ENCODE results near the gene GRIN3B. TPM values are rescaled to one million over a fixed set of nuclear protein-coding genes. Genes with fewer than 3 reads are reported as not detected.

The GRIN3B gene
- polyA plus RNA-seq, 1 of the 3 experiments (the other 2 are of a cell fraction): 1.5 TPM

DNA sequence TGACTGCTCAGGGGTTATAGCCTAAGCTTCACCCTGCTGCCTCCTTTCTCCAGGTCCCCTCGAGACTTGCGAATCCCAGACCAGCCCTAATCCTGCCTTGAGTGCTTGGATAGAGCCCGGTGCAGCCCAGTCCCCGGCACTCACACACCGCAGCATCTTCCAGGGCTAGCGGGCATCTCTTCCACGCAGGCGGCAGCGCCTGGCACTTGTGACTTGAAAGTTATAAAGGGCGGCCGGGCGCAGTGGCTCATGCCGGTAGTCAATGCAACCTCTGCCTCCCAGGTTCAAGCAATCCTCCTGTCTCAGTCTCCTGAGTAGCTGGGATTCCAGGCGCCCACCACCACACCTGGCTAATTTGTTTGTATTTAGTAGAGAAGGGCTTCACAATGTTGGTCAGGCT, 14.1 kb upstream of the GRIN3B start:
- 90% methylated on average over 14 of the region's 14 CpGs for WGBS (ENCODE audit: low lambda C conversion rate)
- peaks cover 3 to 29% of the 10 kb centered on the region in 2 experiments for H3K36me3 ChIP-seq (replicated peaks in 1 of 2; ENCODE audit: control insufficient read depth in 1 of 2, insufficient read depth in 2 of 2, low read length in 1 of 2)
- ChIA-PET POLR2A (interaction anchor here (2.8 kb wide), 1 partner anchor 10 kb away, joined by 23 read pairs; no protein-coding TSS in a partner anchor), CTCF (interaction anchor here (0.8 to 10.7 kb wide), 3 partner anchors 59 to 128 kb away, joined by 4 to 161 read pairs (median 8); partner anchors contain the start of gene KISS1R)
- TF ChIP-seq, protein P1, sequence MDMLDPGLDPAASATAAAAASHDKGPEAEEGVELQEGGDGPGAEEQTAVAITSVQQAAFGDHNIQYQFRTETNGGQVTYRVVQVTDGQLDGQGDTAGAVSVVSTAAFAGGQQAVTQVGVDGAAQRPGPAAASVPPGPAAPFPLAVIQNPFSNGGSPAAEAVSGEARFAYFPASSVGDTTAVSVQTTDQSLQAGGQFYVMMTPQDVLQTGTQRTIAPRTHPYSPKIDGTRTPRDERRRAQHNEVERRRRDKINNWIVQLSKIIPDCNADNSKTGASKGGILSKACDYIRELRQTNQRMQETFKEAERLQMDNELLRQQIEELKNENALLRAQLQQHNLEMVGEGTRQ (IDR thresholded peaks at IDR 0.05; ENCODE audit: borderline replicate concordance, low read depth, low read length): no peak
- TF ChIP-seq TEAD4 (IDR thresholded peaks at IDR 0.05; ENCODE audit: borderline replicate concordance, insufficient read depth): no peak
- no peak for TF ChIP-seq YY1 (IDR thresholded peaks at IDR 0.05; ENCODE audit: low read depth)
- no peak for TF ChIP-seq FOSL2 (IDR thresholded peaks at IDR 0.05; ENCODE audit: borderline replicate concordance, low read depth)
- TF ChIP-seq RFX5 (IDR thresholded peaks at IDR 0.05; ENCODE audit: low read length): no peak
- no peak for TF ChIP-seq RAD21 (IDR thresholded peaks at IDR 0.05; ENCODE audit: low read length)
- H3K27me3 ChIP-seq (ENCODE audit: insufficient read depth): no peaks in the 10 kb centered on the region
- no peaks in the 10 kb centered on the region for H3K9me2 ChIP-seq
- H4K20me1 ChIP-seq (ENCODE audit: insufficient read depth): no peaks in the 10 kb centered on the region
- no peak overlapping the region for H3K27ac ChIP-seq (ENCODE audit: low read depth in 2 of 2, low read length in 1 of 2)
- peaks cover 8% of the 10 kb centered on the region; the same call in 1 of the 2 replicates for H3K79me2 ChIP-seq (ENCODE audit: insufficient read depth)
- no peak overlapping the region for H3K4me2 ChIP-seq
- H2AFZ ChIP-seq (ENCODE audit: low read depth): no peak overlapping the region
- DNase-seq: no peak
- H3K9ac ChIP-seq: no peak overlapping the region
- peaks cover 9% of the 10 kb centered on the region for H3F3A ChIP-seq (replicated peaks; ENCODE audit: insufficient read depth)
- H3K9me3 ChIP-seq: no peaks in the 10 kb centered on the region
- no peak overlapping the region for H3K4me3 ChIP-seq (ENCODE audit: low read depth in 2 of 2, low read length in 1 of 2)
- H3K4me1 ChIP-seq (ENCODE audit: control insufficient read depth in 1 of 2, insufficient read depth in 2 of 2, low read depth in 1 of 2, low read length in 1 of 2): peaks cover 0 to 10% of the 10 kb centered on the region in 2 experiments; a peak in 2 of 4 replicates

DNA sequence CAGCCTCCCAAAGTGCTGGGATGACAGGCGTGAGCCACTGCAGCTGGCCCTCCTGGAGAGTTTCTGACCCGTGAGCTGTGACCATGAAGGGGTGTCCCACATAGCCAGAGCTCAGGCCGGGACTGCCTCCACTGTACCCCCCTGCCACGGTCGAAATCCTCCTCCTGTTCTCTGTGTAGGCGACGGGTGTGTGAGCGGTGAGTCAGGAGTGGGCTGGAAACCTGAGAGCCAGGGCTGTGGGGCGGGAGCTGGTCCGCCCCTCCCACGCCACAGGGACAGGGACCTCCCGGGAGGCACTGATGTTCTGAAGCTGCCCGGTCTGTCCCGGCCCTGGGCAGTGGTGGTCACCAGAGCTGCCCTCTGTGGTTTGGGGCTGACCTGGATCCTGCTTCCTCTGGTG, 12.1 kb upstream of the GRIN3B start:
- TF ChIP-seq, protein P2, sequence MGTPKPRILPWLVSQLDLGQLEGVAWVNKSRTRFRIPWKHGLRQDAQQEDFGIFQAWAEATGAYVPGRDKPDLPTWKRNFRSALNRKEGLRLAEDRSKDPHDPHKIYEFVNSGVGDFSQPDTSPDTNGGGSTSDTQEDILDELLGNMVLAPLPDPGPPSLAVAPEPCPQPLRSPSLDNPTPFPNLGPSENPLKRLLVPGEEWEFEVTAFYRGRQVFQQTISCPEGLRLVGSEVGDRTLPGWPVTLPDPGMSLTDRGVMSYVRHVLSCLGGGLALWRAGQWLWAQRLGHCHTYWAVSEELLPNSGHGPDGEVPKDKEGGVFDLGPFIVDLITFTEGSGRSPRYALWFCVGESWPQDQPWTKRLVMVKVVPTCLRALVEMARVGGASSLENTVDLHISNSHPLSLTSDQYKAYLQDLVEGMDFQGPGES (IDR thresholded peaks at IDR 0.05; ENCODE audit: low read depth, low read length): no peak
- TF ChIP-seq FOSL2 (IDR thresholded peaks at IDR 0.05; ENCODE audit: borderline replicate concordance, low read depth) (no peak), FOXM1 (IDR thresholded peaks at IDR 0.05; ENCODE audit: low read depth) (no peak), JUND (IDR thresholded peaks at IDR 0.05) (no peak), NRF1 (IDR thresholded peaks at IDR 0.05; ENCODE audit: low read depth, low read length) (no peak), POLR2AphosphoS5 (IDR thresholded peaks at IDR 0.05; ENCODE audit: low read depth, low read length) (no peak), YY1 (IDR thresholded peaks at IDR 0.05; ENCODE audit: low read depth) (no peak), RAD21 (IDR thresholded peaks at IDR 0.05; ENCODE audit: low read length) (no peak), ELF1 (IDR thresholded peaks at IDR 0.05) (no peak), MXI1 (IDR thresholded peaks at IDR 0.05; ENCODE audit: low read depth, low read length) (no peak), SMC3 (IDR thresholded peaks at IDR 0.05; ENCODE audit: low read depth, low read length) (no peak)
- TF ChIP-seq, protein P3, sequence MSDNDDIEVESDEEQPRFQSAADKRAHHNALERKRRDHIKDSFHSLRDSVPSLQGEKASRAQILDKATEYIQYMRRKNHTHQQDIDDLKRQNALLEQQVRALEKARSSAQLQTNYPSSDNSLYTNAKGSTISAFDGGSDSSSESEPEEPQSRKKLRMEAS (IDR thresholded peaks at IDR 0.05; ENCODE audit: low read depth): no peak
- H3K4me1 ChIP-seq (ENCODE audit: control insufficient read depth in 1 of 2, insufficient read depth in 2 of 2, low read depth in 1 of 2, low read length in 1 of 2): peaks cover 0 to 7% of the 10 kb centered on the region in 2 experiments; a peak in 2 of 4 replicates
- H4K20me1 ChIP-seq (ENCODE audit: insufficient read depth): 0 out of 2 replicates have a peak, but pooled peaks cover 6% of the 10 kb centered on the region
- H3K4me2 ChIP-seq: no peak overlapping the region
- H3K79me2 ChIP-seq (ENCODE audit: insufficient read depth): peaks cover 8% of the 10 kb centered on the region; the same call in 1 of the 2 replicates
- ChIA-PET POLR2A (no interaction called here), CTCF (interaction anchor here (1.0 to 10.7 kb wide), 3 partner anchors 8 to 187 kb away, joined by 3 to 161 read pairs (median 3); partner anchors contain the start of gene KISS1R)
- no peaks in the 10 kb centered on the region for H3K27me3 ChIP-seq (ENCODE audit: insufficient read depth)
- peaks cover 3 to 39% of the 10 kb centered on the region in 2 experiments for H3K36me3 ChIP-seq (replicated peaks in 1 of 2; ENCODE audit: control insufficient read depth in 1 of 2, insufficient read depth in 2 of 2, low read length in 1 of 2)
- no peak overlapping the region for H3K4me3 ChIP-seq (ENCODE audit: low read depth in 2 of 2, low read length in 1 of 2)
- H3K9ac ChIP-seq: no peak overlapping the region
- H3K27ac ChIP-seq (ENCODE audit: low read depth in 2 of 2, low read length in 1 of 2): no peak overlapping the region
- H3K9me3 ChIP-seq: no peaks in the 10 kb centered on the region
- no peak overlapping the region for H2AFZ ChIP-seq (ENCODE audit: low read depth)
- H3F3A ChIP-seq (replicated peaks; ENCODE audit: insufficient read depth): peaks cover 3% of the 10 kb centered on the region
- DNase-seq: no peak
- no peaks in the 10 kb centered on the region for H3K9me2 ChIP-seq
- WGBS (ENCODE audit: low lambda C conversion rate): 71% methylated on average over 11 of the region's 14 CpGs
